ENCODE measurements around the gene PAX2. TPM values are rescaled to one million over a fixed set of nuclear protein-coding genes. Genes with fewer than 3 reads are reported as not detected.

PAX2 gene
- total RNA-seq, 1 experiment from 2014 or later: not detected

DNA sequence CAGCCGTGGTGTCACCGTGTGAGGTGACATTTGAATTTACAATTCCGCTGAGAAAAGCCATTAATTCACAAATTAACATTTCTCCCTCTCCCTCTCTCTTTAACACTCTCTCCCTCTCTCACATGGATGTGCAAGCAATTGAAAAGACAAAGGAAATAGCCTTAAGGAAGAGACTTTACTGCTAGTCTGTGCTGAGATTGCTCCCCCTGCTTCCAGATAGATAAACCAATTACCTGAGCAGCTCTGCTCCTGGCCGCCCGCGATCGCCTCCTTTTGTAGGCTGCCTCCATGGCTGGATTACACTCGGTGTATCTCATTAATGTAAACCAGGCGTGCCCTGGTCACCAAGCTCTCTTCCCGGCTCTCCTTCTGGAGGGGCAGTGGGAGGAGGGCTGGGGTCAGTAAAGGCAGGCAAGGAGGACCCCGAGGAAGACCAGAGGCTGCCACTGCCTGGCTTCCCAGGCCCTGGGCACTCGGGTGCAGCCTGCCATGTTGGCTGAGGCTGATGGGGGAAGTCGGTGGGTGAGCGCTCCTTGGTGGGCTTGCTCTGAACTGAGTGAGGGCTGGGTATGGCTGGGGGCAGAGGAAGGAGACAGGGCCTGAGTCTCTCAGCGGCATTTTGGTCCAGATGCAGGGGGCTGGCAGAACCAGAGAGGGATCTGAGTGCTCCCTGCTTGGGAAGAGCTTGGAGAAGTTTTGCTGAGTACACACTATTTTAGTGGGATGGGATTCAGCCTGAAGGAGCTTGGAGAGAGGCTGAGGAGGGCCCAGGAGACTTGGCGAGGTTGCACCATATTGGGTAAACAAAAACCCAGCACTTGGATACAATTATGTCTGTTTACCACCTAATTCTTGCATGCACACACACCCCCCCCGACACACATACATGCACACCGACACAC, 42.9 kb downstream of the PAX2 start:
- peaks cover 86% of the 10 kb centered on the region for H3K27me3 ChIP-seq (ENCODE audit: insufficient read depth, low read depth)
- H3K9me3 ChIP-seq (ENCODE audit: insufficient read depth, low read depth): no peaks in the 10 kb centered on the region
- no peaks in the 10 kb centered on the region for H3F3A ChIP-seq (ENCODE audit: insufficient read depth, low read depth)
- no peaks in the 10 kb centered on the region for H3K79me2 ChIP-seq (ENCODE audit: low read depth)
- ChIA-PET POLR2A (ENCODE audit: unreplicated experiment) (no interaction called here), CTCF (no interaction called here)
- H4K20me1 ChIP-seq (ENCODE audit: insufficient read depth): no peaks in the 10 kb centered on the region
- no peak overlapping the region for H3K4me2 ChIP-seq
- H3K9me2 ChIP-seq (ENCODE audit: insufficient read depth): no peaks in the 10 kb centered on the region
- TF ChIP-seq, protein P1, sequence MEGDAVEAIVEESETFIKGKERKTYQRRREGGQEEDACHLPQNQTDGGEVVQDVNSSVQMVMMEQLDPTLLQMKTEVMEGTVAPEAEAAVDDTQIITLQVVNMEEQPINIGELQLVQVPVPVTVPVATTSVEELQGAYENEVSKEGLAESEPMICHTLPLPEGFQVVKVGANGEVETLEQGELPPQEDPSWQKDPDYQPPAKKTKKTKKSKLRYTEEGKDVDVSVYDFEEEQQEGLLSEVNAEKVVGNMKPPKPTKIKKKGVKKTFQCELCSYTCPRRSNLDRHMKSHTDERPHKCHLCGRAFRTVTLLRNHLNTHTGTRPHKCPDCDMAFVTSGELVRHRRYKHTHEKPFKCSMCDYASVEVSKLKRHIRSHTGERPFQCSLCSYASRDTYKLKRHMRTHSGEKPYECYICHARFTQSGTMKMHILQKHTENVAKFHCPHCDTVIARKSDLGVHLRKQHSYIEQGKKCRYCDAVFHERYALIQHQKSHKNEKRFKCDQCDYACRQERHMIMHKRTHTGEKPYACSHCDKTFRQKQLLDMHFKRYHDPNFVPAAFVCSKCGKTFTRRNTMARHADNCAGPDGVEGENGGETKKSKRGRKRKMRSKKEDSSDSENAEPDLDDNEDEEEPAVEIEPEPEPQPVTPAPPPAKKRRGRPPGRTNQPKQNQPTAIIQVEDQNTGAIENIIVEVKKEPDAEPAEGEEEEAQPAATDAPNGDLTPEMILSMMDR (conservative IDR thresholded peaks at IDR 0.05): no peak
- DNase-seq: no peak
- no peak overlapping the region for H2AFZ ChIP-seq
- no peak overlapping the region for H3K4me3 ChIP-seq
- BruUV-seq (replicated peaks): no TSS peak
- intact Hi-C loops (cut with micrococcal nuclease; ENCODE audit: unreplicated experiment): no loop called here
- no peaks in the 10 kb centered on the region for H3K4me1 ChIP-seq (replicated peaks; ENCODE audit: insufficient read depth)
- no peaks in the 10 kb centered on the region for H3K36me3 ChIP-seq (ENCODE audit: low read depth)
- H3K27ac ChIP-seq: no peak overlapping the region

DNA sequence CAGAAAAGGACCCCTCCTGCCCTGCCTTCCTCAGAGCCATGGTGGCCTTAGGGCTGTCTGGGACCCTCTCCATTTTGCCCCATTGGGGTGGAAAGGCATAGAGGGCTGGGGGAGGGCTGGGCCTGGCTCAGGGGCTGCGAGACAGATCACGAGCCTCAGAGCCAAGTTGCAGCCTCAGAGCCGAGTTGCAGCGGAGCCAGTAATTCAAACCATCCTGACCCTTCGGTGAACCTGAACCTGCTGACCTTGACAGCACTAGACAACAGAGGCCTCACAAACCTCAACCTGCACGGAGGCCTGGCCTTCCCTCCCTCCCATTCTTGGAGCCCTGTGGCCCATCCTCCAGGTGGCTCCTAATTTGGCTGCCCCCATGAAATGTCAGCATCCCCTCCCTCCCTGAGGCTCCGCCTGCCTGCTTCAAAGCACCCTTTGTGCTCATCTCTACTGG, 45.4 kb downstream of the PAX2 start:
- no peaks in the 10 kb centered on the region for H3K4me1 ChIP-seq (replicated peaks; ENCODE audit: insufficient read depth)
- H3K79me2 ChIP-seq (ENCODE audit: low read depth): no peaks in the 10 kb centered on the region
- H3F3A ChIP-seq (ENCODE audit: insufficient read depth, low read depth): no peaks in the 10 kb centered on the region
- no peak overlapping the region for H3K4me3 ChIP-seq
- no peaks in the 10 kb centered on the region for H3K9me3 ChIP-seq (ENCODE audit: insufficient read depth, low read depth)
- intact Hi-C loops (cut with micrococcal nuclease; ENCODE audit: unreplicated experiment): no loop called here
- DNase-seq: no peak
- H2AFZ ChIP-seq: no peak overlapping the region
- POLR2A ChIA-PET (ENCODE audit: unreplicated experiment): no interaction called here
- BruUV-seq (replicated peaks): no TSS peak
- TF ChIP-seq, protein P1 (conservative IDR thresholded peaks at IDR 0.05): no peak
- no peak for TF ChIP-seq EZH2 (IDR thresholded peaks at IDR 0.05; ENCODE audit: low read depth)
- H3K36me3 ChIP-seq (ENCODE audit: low read depth): no peaks in the 10 kb centered on the region
- CTCF ChIA-PET: no interaction called here
- H3K4me2 ChIP-seq: no peak overlapping the region
- no peaks in the 10 kb centered on the region for H4K20me1 ChIP-seq (ENCODE audit: insufficient read depth)
- no peaks in the 10 kb centered on the region for H3K9me2 ChIP-seq (ENCODE audit: insufficient read depth)
- peaks cover 87% of the 10 kb centered on the region for H3K27me3 ChIP-seq (ENCODE audit: insufficient read depth, low read depth)
- H3K27ac ChIP-seq: no peak overlapping the region

DNA sequence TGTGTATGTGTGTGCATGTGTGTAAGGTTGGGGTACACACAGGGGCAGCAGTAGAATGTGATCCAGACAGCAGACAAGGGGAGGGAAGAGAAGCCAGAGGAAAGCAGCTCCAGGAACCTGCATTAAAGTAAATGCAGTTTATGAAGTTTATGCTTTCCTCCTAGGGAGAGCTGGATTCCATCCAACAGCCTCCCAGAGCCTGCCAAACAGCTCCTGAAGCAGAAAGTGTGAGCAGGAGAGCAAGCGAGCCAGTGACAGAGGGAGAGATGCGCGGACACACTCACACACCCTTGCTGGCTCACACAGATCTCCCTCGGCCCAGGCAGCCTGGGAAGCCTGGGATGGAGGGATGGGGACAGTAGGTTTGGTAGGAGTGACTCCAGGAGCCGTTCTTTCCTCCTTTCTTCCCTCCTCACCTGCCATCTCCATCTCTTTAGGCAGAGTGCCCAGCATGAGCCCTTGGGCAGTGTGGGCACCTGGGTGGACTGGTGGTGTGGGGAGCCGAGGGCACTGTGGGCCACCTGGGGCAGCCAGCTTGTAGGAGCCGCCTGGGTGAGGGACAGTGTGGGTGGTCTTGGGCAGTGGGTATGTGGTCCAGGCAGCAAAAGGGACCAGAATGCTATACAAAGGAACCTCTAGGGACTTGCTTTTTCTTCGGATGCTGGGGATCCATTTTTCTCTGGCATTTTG, 46.1 kb downstream of the PAX2 start:
- no peak for TF ChIP-seq EZH2 (IDR thresholded peaks at IDR 0.05; ENCODE audit: low read depth)
- TF ChIP-seq, protein P1 (conservative IDR thresholded peaks at IDR 0.05): no peak
- H3K79me2 ChIP-seq (ENCODE audit: low read depth): no peaks in the 10 kb centered on the region
- no peaks in the 10 kb centered on the region for H3K36me3 ChIP-seq (ENCODE audit: low read depth)
- no TSS peak for BruUV-seq (replicated peaks)
- no peak overlapping the region for H2AFZ ChIP-seq
- H3K4me2 ChIP-seq: no peak overlapping the region
- H3K9me2 ChIP-seq (ENCODE audit: insufficient read depth): no peaks in the 10 kb centered on the region
- H3F3A ChIP-seq (ENCODE audit: insufficient read depth, low read depth): no peaks in the 10 kb centered on the region
- ChIA-PET CTCF (no interaction called here), POLR2A (ENCODE audit: unreplicated experiment) (no interaction called here)
- intact Hi-C loops (cut with micrococcal nuclease; ENCODE audit: unreplicated experiment): no loop called here
- H4K20me1 ChIP-seq (ENCODE audit: insufficient read depth): no peaks in the 10 kb centered on the region
- DNase-seq: no peak
- peaks cover 82% of the 10 kb centered on the region for H3K27me3 ChIP-seq (ENCODE audit: insufficient read depth, low read depth)
- no peaks in the 10 kb centered on the region for H3K4me1 ChIP-seq (replicated peaks; ENCODE audit: insufficient read depth)
- no peaks in the 10 kb centered on the region for H3K9me3 ChIP-seq (ENCODE audit: insufficient read depth, low read depth)
- no peak overlapping the region for H3K4me3 ChIP-seq
- no peak overlapping the region for H3K27ac ChIP-seq

Data from PC-9 (cell line).